ENCODE results near the gene ADAMTS18. TPM values are rescaled to one million over a fixed set of nuclear protein-coding genes. Genes with fewer than 3 reads are reported as not detected.

ADAMTS18 gene
- total RNA-seq, 1 donor from 2014 or later, result 0.05 TPM

DNA sequence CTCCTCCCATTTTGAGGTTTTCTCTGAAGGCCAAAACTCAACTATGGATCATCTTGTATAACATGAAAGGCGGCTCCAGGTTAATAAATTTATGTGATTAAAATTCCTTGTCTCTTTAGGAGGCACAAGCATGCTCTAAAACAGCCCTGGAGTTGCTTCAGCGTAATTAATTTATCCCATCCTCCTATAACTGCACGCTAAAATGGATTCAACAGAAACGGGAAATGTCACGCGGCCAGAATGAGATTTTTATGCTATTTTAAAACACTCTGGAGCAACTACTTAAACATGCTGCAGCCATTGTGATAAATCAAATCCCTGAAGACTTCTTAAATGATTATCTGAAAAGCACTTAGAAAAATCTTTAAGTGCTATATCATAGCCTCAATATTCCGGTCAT, 106.6 kb downstream of the ADAMTS18 start:
- Mint-ChIP-seq H3K4me1 (ENCODE audit: low read depth) (peaks cover 35% of the 10 kb centered on the region), H3K36me3 (ENCODE audit: low read depth) (no peaks in the 10 kb centered on the region), H3K27ac (no peak overlapping the region), H3K4me3 (no peak overlapping the region), H3K9me3 (no peaks in the 10 kb centered on the region), H3K27me3 (ENCODE audit: insufficient read depth) (no peaks in the 10 kb centered on the region)
- no peak for DNase-seq (ENCODE audit: low spot score)
- intact Hi-C loops (cut with micrococcal nuclease), result no loop called here

DNA sequence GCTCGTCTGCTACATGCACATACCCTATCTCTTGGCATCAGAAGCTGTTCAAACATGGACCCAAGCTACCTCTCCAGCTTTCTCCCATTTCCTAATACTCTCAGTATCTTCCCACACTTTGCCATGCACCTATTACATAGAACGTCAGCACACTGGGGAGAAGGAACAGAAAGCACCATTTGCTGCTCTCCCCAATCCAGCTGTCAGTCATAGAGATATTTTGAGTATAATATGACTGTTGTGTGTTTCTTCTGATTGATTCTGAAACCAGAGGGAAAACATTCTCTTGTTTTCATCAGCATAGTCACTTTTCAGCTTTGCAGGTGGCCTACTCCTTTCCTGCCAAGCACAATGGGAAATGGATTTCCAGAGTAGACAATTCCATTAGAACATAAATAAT, 107.1 kb downstream of the ADAMTS18 start:
- no peak for DNase-seq (ENCODE audit: low spot score)
- no peak overlapping the region for H3K4me3 Mint-ChIP-seq
- no peaks in the 10 kb centered on the region for H3K9me3 Mint-ChIP-seq
- no peak overlapping the region for H3K27ac Mint-ChIP-seq
- H3K27me3 Mint-ChIP-seq (ENCODE audit: insufficient read depth), result no peaks in the 10 kb centered on the region
- H3K36me3 Mint-ChIP-seq (ENCODE audit: low read depth), result no peaks in the 10 kb centered on the region
- H3K4me1 Mint-ChIP-seq (ENCODE audit: low read depth), result peaks cover 35% of the 10 kb centered on the region
- intact Hi-C loops (cut with micrococcal nuclease), result no loop called here

DNA sequence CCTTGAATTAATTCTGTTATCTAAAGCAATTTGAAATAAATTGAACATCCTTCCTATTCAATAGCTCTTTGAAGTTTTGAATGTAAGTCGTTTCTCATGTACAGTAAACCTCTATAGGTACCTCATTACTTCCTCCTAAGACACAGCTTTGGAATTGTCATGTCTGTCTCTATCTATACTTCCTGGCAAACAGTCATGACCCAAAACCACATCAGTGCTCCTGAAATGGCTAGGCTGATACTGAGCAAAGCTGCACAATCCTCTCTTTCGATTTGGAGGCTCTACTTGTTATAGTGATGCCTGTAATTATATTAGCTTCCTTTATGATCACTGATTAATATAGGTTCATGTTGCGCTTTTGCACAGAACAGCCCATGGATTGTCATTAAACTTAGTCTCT, 110.1 kb downstream of the ADAMTS18 start:
- Mint-ChIP-seq H3K4me3 (no peak overlapping the region), H3K9me3 (no peaks in the 10 kb centered on the region), H3K27me3 (ENCODE audit: insufficient read depth) (no peaks in the 10 kb centered on the region), H3K36me3 (ENCODE audit: low read depth) (no peaks in the 10 kb centered on the region), H3K27ac (no peak overlapping the region), H3K4me1 (ENCODE audit: low read depth) (peaks cover 25% of the 10 kb centered on the region)
- intact Hi-C loops (cut with micrococcal nuclease), result no loop called here
- no peak for DNase-seq (ENCODE audit: low spot score)

DNA sequence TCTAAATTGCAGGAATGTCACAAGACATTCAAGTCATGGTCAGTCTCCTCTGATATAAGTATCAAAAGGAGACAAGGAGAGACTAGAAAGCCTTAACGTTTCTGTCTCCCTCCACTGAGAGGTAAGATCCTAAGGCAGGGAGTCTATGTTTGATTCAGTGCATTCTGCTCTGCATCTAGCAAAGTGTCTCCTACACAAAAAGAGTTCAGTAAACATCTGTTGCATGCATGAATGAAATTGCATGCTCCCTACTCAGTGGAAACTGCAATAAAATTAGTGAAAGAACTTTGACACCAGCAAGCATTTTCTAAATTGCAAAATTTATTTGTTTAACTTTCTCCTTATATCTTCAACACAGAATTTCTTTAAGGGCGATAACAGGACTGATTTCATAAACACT, 111.1 kb downstream of the ADAMTS18 start:
- intact Hi-C loops (cut with micrococcal nuclease), result no loop called here
- Mint-ChIP-seq H3K4me3 (no peak overlapping the region), H3K27me3 (ENCODE audit: insufficient read depth) (no peaks in the 10 kb centered on the region), H3K4me1 (ENCODE audit: low read depth) (peaks cover 23% of the 10 kb centered on the region), H3K9me3 (no peaks in the 10 kb centered on the region), H3K27ac (no peak overlapping the region), H3K36me3 (ENCODE audit: low read depth) (no peaks in the 10 kb centered on the region)
- no peak for DNase-seq (ENCODE audit: low spot score)

DNA sequence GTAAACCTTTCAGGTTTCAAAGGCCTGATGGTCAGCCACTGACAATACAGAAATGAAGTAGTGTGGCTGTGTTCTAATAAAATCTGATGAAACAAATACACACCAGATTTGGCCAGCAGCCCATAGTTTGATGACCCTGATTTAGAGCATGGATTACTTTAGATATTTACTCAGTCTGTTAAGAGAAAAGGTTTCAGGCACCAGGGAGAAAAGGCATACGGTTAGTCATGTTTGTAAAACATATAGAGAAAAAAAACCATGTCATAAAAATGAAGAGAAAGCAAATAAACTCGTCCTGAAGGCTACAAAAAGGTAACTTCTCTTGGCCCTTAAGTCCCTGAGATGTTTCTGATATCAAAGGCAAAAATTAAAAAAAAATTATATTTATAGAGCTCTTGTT, 112.1 kb downstream of the ADAMTS18 start:
- H3K27me3 Mint-ChIP-seq (ENCODE audit: insufficient read depth), result no peaks in the 10 kb centered on the region
- peaks cover 14% of the 10 kb centered on the region for H3K4me1 Mint-ChIP-seq (ENCODE audit: low read depth)
- no peak overlapping the region for H3K4me3 Mint-ChIP-seq
- H3K36me3 Mint-ChIP-seq (ENCODE audit: low read depth), result no peaks in the 10 kb centered on the region
- H3K27ac Mint-ChIP-seq, result no peak overlapping the region
- intact Hi-C loops (cut with micrococcal nuclease), result no loop called here
- no peaks in the 10 kb centered on the region for H3K9me3 Mint-ChIP-seq
- DNase-seq (ENCODE audit: low spot score), result no peak

DNA sequence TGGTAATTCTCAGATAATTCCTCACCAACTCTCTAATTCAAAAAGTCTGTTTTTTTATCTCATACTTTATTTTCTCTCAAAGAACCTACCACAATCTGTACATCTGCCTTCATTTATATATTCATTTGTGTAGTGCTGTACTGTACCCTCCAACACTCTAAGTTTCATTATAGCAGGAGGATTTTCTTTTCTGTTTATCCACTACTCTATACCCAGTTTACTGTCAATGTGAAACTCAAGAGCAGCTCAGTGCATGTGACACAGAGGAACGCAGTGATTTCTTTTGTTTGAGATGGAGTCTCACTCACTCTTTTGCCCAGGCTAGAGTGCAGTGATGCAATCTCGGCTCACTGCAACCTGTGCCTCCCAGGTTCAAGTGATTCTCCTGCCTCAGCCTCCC, 117.8 kb downstream of the ADAMTS18 start:
- Mint-ChIP-seq H3K9me3 (no peaks in the 10 kb centered on the region), H3K36me3 (ENCODE audit: low read depth) (no peaks in the 10 kb centered on the region), H3K4me1 (ENCODE audit: low read depth) (no peaks in the 10 kb centered on the region), H3K27ac (no peak overlapping the region), H3K27me3 (ENCODE audit: insufficient read depth) (no peaks in the 10 kb centered on the region), H3K4me3 (no peak overlapping the region)
- intact Hi-C loops (cut with micrococcal nuclease), result no loop called here
- no peak for DNase-seq (ENCODE audit: low spot score)

DNA sequence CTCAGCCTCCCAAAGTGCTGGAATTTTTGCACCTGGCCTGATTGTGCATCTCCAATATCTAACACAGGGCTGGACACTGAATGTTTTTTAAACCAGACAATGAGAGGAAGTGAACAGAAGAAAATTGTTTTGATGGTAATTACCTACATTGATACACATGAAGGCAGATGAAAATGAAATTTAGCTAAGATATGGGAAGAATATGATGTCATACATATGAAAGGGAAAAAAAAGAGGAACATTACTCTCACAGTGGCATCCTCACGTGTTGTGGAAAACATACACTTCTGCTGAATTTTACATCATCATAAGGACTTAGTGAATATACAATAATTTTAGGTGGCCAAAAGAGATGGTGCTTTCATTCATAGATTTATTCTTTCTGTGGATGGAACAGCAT, 124.0 kb downstream of the ADAMTS18 start:
- Mint-ChIP-seq H3K9me3 (no peaks in the 10 kb centered on the region), H3K27ac (no peak overlapping the region), H3K4me3 (no peak overlapping the region), H3K36me3 (ENCODE audit: low read depth) (no peaks in the 10 kb centered on the region), H3K27me3 (ENCODE audit: insufficient read depth) (no peaks in the 10 kb centered on the region), H3K4me1 (ENCODE audit: low read depth) (peaks cover 9% of the 10 kb centered on the region)
- intact Hi-C loops (cut with micrococcal nuclease), result no loop called here
- no peak for DNase-seq (ENCODE audit: low spot score)

DNA sequence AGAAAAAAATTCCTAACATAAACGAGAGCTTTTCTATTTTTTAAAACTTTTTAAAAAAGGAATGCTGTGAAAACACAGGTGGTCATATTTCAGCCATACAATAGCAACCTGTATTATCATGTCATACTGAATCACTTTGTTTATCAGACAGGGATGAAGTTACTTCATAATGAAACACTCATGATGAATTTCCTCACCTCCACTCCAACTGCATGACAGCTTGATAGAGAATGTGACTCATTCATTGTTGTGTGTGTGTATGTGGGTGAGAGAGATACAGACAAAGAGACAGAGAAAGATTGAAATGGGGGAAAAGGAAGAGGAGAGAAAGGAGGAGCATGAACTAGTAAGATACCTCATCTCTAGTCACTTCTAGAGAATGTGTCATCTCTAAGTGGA, 126.7 kb downstream of the ADAMTS18 start:
- intact Hi-C loops (cut with micrococcal nuclease), result loop anchor here (1.0 to 10.0 kb wide), 4 partner anchors 22 to 1843 kb away; partner anchors contain the start of gene TMEM170A
- H3K27me3 Mint-ChIP-seq (ENCODE audit: insufficient read depth), result no peaks in the 10 kb centered on the region

DNA sequence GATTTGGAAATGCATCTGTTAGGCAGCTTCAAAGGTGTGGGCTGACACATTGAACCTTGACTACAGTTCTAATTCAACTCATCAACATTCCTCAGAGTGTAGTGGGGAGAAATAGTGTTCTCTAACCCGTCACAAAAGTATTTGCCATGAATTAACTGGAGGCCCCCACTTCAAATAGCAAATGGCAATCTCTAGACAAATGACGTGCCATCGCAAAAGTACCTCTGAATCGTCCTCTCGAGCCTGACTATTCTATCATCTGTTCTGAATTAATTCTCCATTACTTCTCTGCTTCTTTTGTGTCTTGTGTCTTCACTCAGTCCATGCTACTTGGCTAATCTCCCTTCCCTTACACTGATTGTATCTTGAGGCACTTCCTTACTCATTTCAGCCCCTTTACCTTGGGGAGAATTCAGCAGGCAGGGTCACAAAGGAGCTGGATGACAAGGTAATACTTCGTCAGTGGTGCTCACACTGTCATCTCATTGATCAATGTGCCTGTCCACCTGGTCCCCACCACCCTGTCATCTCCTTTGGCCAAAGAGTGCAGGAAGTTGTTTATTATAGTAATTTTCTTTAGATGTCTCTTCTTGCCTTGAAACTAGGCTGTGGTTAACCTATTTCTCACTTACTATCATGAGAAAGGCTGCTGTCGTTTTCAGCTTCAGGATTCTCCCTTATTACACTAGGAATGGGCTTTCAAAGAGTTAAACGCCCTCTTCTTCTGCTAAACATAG, 127.2 kb downstream of the ADAMTS18 start:
- H3K27ac Mint-ChIP-seq, result peak overlapping the region; percentile 40
- intact Hi-C loops (cut with micrococcal nuclease), result loop anchor here (1.0 to 10.0 kb wide), 4 partner anchors 23 to 1843 kb away; partner anchors contain the start of gene TMEM170A
- peaks cover 9% of the 10 kb centered on the region for H3K4me1 Mint-ChIP-seq (ENCODE audit: low read depth)
- H3K9me3 Mint-ChIP-seq, result no peaks in the 10 kb centered on the region
- H3K4me3 Mint-ChIP-seq, result peak overlapping the region; percentile 2
- no peaks in the 10 kb centered on the region for H3K27me3 Mint-ChIP-seq (ENCODE audit: insufficient read depth)
- DNase-seq (ENCODE audit: low spot score), result no peak
- H3K36me3 Mint-ChIP-seq (ENCODE audit: low read depth), result no peaks in the 10 kb centered on the region

More for the DNA sequence above, 126.7 kb downstream of the ADAMTS18 start:
- Mint-ChIP-seq H3K27ac (peak overlapping the region; percentile 45), H3K4me3 (no peak overlapping the region), H3K36me3 (ENCODE audit: low read depth) (no peaks in the 10 kb centered on the region), H3K9me3 (no peaks in the 10 kb centered on the region), H3K4me1 (ENCODE audit: low read depth) (peaks cover 9% of the 10 kb centered on the region)
- no peak for DNase-seq (ENCODE audit: low spot score)

DNA sequence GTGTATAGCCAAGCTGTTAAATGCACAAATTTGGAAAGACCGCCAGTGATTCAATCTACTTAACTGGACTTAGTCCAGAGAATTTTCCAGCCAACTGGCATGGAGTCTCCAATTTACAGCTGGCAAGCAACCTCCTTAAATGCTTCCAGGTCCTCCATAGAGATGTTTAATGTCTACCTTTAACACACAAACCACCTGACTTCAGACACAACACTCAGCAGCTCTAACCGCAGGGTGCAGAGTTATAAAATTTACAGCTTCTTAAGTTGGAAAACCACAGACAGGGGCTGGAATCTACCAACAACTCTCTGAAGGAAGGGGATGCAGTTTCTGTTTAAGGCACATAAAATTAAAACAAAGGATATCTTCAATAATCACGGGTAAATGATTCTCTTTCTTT, 128.8 kb downstream of the ADAMTS18 start:
- intact Hi-C loops (cut with micrococcal nuclease), result loop anchor here (10.0 kb wide), 1 partner anchor 1841 kb away; the partner anchor contains the start of gene TMEM170A
- no peak overlapping the region for H3K27ac Mint-ChIP-seq
- H3K4me3 Mint-ChIP-seq, result no peak overlapping the region
- H3K27me3 Mint-ChIP-seq (ENCODE audit: insufficient read depth), result no peaks in the 10 kb centered on the region
- no peaks in the 10 kb centered on the region for H3K9me3 Mint-ChIP-seq
- no peaks in the 10 kb centered on the region for H3K36me3 Mint-ChIP-seq (ENCODE audit: low read depth)
- DNase-seq (ENCODE audit: low spot score), result no peak
- H3K4me1 Mint-ChIP-seq (ENCODE audit: low read depth), result peaks cover 9% of the 10 kb centered on the region

DNA sequence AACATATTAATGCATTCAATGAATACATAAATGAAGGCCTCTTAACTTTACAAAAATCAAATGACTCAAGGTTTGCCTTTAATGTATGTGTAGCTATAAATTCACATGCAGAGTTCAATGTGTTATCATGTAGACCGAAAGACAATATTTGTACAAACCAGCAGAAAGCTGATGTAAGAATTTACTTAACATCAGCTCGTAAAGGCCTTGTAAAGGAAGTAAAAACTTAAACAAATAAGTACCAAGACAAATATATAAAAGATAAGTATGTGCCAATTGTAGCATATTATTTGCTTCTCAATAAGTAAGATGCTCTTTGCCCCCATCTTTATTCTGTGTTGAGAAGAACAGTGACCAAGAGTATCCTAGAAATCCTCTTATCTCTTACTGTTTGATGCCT, 130.0 kb downstream of the ADAMTS18 start:
- H3K27me3 Mint-ChIP-seq (ENCODE audit: insufficient read depth), result peaks cover 3% of the 10 kb centered on the region
- no peak overlapping the region for H3K4me3 Mint-ChIP-seq
- H3K36me3 Mint-ChIP-seq (ENCODE audit: low read depth), result no peaks in the 10 kb centered on the region
- intact Hi-C loops (cut with micrococcal nuclease), result loop anchor here (10.0 kb wide), 1 partner anchor 1840 kb away; the partner anchor contains the start of gene TMEM170A
- H3K4me1 Mint-ChIP-seq (ENCODE audit: low read depth), result peaks cover 9% of the 10 kb centered on the region
- no peak overlapping the region for H3K27ac Mint-ChIP-seq
- H3K9me3 Mint-ChIP-seq, result no peaks in the 10 kb centered on the region
- no peak for DNase-seq (ENCODE audit: low spot score)

DNA sequence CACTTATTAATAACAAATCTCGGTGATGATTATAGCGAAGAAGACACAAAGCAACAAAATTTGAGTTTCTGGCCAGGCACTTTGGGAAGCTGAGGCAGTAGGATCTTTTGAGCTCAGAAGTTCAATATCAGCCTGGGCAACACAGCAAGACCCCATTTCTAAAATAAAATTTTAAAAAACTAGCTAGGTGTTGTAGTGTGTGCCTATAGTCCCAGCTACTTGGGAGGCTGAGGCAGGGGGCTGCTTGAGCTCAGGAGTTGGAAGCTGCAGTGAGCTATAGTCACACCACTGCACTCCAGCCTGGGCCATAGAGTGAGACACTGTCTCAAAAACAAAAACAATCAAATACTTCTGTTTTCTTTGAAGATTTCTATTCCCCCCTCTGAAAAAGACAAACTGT, 130.7 kb downstream of the ADAMTS18 start:
- peaks cover 3% of the 10 kb centered on the region for H3K27me3 Mint-ChIP-seq (ENCODE audit: insufficient read depth)
- no peak for DNase-seq (ENCODE audit: low spot score)
- intact Hi-C loops (cut with micrococcal nuclease), result loop anchor here (10.0 kb wide), 1 partner anchor 1839 kb away; the partner anchor contains the start of gene TMEM170A
- H3K27ac Mint-ChIP-seq, result no peak overlapping the region
- H3K4me1 Mint-ChIP-seq (ENCODE audit: low read depth), result peaks cover 9% of the 10 kb centered on the region
- H3K36me3 Mint-ChIP-seq (ENCODE audit: low read depth), result no peaks in the 10 kb centered on the region
- no peaks in the 10 kb centered on the region for H3K9me3 Mint-ChIP-seq
- no peak overlapping the region for H3K4me3 Mint-ChIP-seq

DNA sequence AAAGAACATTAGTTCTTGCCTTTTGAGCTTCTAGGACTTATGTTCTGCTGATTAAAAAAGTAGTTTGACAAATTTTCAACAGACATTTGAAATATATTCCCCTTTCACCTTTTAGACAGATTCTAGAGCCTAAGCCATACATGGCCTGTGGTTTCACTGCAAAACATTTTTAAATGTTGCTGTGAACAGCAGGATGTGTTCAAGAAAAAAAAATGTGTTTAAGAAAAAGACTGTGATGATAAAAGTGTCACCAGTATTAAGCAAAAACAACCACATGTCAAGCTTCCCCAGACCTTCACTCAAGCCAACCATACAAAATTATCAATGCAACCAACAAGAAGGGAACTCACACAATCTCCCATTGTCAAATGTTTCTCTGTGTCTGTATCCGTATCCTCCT, 132.2 kb downstream of the ADAMTS18 start:
- peaks cover 3% of the 10 kb centered on the region for H3K27me3 Mint-ChIP-seq (ENCODE audit: insufficient read depth)
- H3K4me1 Mint-ChIP-seq (ENCODE audit: low read depth), result peaks cover 8% of the 10 kb centered on the region
- H3K36me3 Mint-ChIP-seq (ENCODE audit: low read depth), result no peaks in the 10 kb centered on the region
- no peak for DNase-seq (ENCODE audit: low spot score)
- H3K27ac Mint-ChIP-seq, result no peak overlapping the region
- intact Hi-C loops (cut with micrococcal nuclease), result loop anchor here (10.0 kb wide), 1 partner anchor 1838 kb away; the partner anchor contains the start of gene TMEM170A
- no peak overlapping the region for H3K4me3 Mint-ChIP-seq
- H3K9me3 Mint-ChIP-seq, result no peaks in the 10 kb centered on the region

All from activated T-helper 1 cell treated with anti-CD3 and anti-CD28 coated beads, Interleukin-12 subunit alpha, Interleukin-12 subunit beta, Interleukin-2, Interleukin-4 antibody, amounts not matched to agents 30 ng/mL and 10 ng/mL and 1 ng/mL, durations not matched to agents 14 hours and 24 hours and 36 hours (primary cell).